Ovary (tissue), 9 donors: ENCODE measurements around the gene MDM2. TPM values are rescaled to one million over a fixed set of nuclear protein-coding genes. Genes with fewer than 3 reads are reported as not detected.

Source experiments
- DNase-seq, 5 donors: peaks; one replicate each; pipeline ENCODE4 v3.0.0-alpha.2; 2019 to 2020
- H3K27ac ChIP-seq, 2 donors: fragments of 200-600 bp; one replicate each; pipeline versions ENCODE4 v1.5.1 to v1.8.0; 2019 to 2022
- H3K27me3 ChIP-seq: fragments of 200-600 bp; one replicate; pipeline ENCODE4 v1.8.0; 2022
- H3K36me3 ChIP-seq: fragments of 200-600 bp; sonication (generic); one replicate; pipeline ENCODE4 v1.5.1; 2019
- H3K4me1 ChIP-seq: one replicate; pipeline ENCODE4 v1.8.1; 2013; ENCODE audit warnings: mild to moderate bottlenecking, moderate library complexity; ENCODE audit not compliant: insufficient read depth
- H3K4me3 ChIP-seq: fragments of 200-600 bp; sonication (generic); one replicate; pipeline ENCODE4 v1.5.1; 2017
- H3K9me3 ChIP-seq, 2 donors: fragments of 200-600 bp in 1 of 2; sonication (generic) in 1 of 2; one replicate each; pipeline versions ENCODE4 v1.5.1 to v1.8.1; 2013 to 2019; ENCODE audit warnings: mild to moderate bottlenecking in 1 of 2, moderate library complexity in 1 of 2
- CTCF ChIP-seq, 3 donors: fragments of 450-650 bp in 2 of 3; fragments of 200-600 bp in 1 of 3; IDR thresholded peaks; one replicate each; pipeline versions ENCODE4 v1.5.1 to v1.8.0; 2016 to 2022; ENCODE audit warnings: antibody characterized with exemption in 3 of 3, mild to moderate bottlenecking in 1 of 3
- EP300 ChIP-seq: sonication (generic); formaldehyde crosslinking; IDR thresholded peaks from one replicate; pipeline ENCODE4 v1.6.1; 2017; ENCODE audit warnings: antibody characterized with exemption
- POLR2A ChIP-seq: fragments of 450-650 bp; IDR thresholded peaks from one replicate; pipeline ENCODE4 v1.6.1; 2017; ENCODE audit warnings: antibody characterized with exemption, mild to moderate bottlenecking, moderate library complexity
- WGBS, 3 donors: extraction: QIAGEN DNeasy Blood & Tissue Kit in 1 of 3; methylation state at CpG; one replicate each; pipeline versions ENCODE4 v1.1.5 to v1.1.7; 2013 to 2017; 5-methylcytosine and 5-hydroxymethylcytosine counted together
- intact Hi-C, 4 donors: fragments of 100-400 bp; cut with DNase I; formaldehyde crosslinking; loops; one replicate each; pipeline versions ENCODE4 v1.11.0 to v1.15.1; 2022 to 2023
- polyA plus RNA-seq, 2 donors: library from polyadenylated mRNA; stranded (reverse); fragments of 200-250 nt in 1 of 2; fragments of 350-450 nt in 1 of 2; fragmentation: Illumina TruSeq in 1 of 2; extraction: RNeasy Lipid Tissue Mini Kit (QIAGEN cat#74804) in 1 of 2; gene quantifications; one replicate each; pipeline ENCODE4 v1.2.3, GENCODE V29; 2013 to 2014
- total RNA-seq, 7 donors: library from RNA; depleted of rRNA in 2 of 7; stranded (reverse); fragments of >200 nt in 2 of 7; fragmentation: NEBNext Ultra II Directional in 3 of 7; extraction: Animal tissue kit (Norgen Biotek cat#: 25700) in 3 of 7; gene quantifications; one replicate each; pipeline versions ENCODE4 v1.1.0 to v1.2.4, GENCODE V29; 2016 to 2023
- donor health status: DM: no; HTN: no; CAD: no; lungs with moderate emphysema.
- donor health status: DM: no; HTN: no; CAD: no.
- donor health status: Bipolar disorder and iron deficiency.
- donor health status: DM: yes; HTN: yes; CAD: no.
- donor health status: DM: no; HTN: no; CAD: no.
- donor health status: DM: yes; HTN: yes; CAD: no.

The MDM2 gene
- total and polyA plus RNA-seq, 9 donors: 14.1 to 101 (median 68.4) TPM

GRCh38 chr12:68853396-68854077, 45.6 kb downstream of the MDM2 start:
- no peak for TF ChIP-seq POLR2A
- no peak overlapping the region for H3K27ac ChIP-seq
- no peak overlapping the region for H3K4me3 ChIP-seq
- no peak for DNase-seq
- no peaks in the 10 kb centered on the region for H3K9me3 ChIP-seq
- 82 to 87% (median 83%) methylated on average over 3 of the region's 3 CpGs for WGBS, 3 donors
- H3K27me3 ChIP-seq: no peaks in the 10 kb centered on the region
- H3K36me3 ChIP-seq: no peaks in the 10 kb centered on the region
- intact Hi-C loops: no loop called here
- H3K4me1 ChIP-seq: no peaks in the 10 kb centered on the region

- H3K4me1 ChIP-seq: no peaks in the 10 kb centered on the region
- H3K27ac ChIP-seq: no peak overlapping the region
- H3K9me3 ChIP-seq: no peaks in the 10 kb centered on the region
- TF ChIP-seq EP300 (no peak), CTCF (IDR thresholded peaks at IDR 0.05) (no peak), POLR2A (no peak)
- DNase-seq: no peak
- intact Hi-C loops: no loop called here
- WGBS, 3 donors: 87 to 92% (median 89%) methylated on average over 2 of the region's 2 CpGs
- no peak overlapping the region for H3K4me3 ChIP-seq
- H3K36me3 ChIP-seq: no peaks in the 10 kb centered on the region
- no peaks in the 10 kb centered on the region for H3K27me3 ChIP-seq
Observed at GRCh38 chr12:68854078-68854468, 46.1 kb downstream of the MDM2 start.

- no peak for DNase-seq
- WGBS, 3 donors: 93 to 95% (median 93%) methylated on average over 3 of the region's 3 CpGs
- TF ChIP-seq CTCF (IDR thresholded peaks at IDR 0.05): no peak
- no peak for TF ChIP-seq POLR2A
- no peak for TF ChIP-seq EP300
Observed at GRCh38 chr12:68854554-68854953, 46.6 kb downstream of the MDM2 start.

GRCh38 chr12:68855111-68855510, 47.1 kb downstream of the MDM2 start:
- Histone ChIP-seq H3K4me1 (no peaks in the 10 kb centered on the region), H3K27me3 (no peaks in the 10 kb centered on the region), H3K9me3 (no peaks in the 10 kb centered on the region), H3K36me3 (no peaks in the 10 kb centered on the region), H3K27ac (no peak overlapping the region), H3K4me3 (no peak overlapping the region)
- no peak for DNase-seq
- TF ChIP-seq EP300 (no peak), CTCF (IDR thresholded peaks at IDR 0.05) (no peak), POLR2A (no peak)
- WGBS, 3 donors: 84 to 90% (median 87%) methylated on average over 3 of the region's 3 CpGs
- intact Hi-C loops: no loop called here

More at GRCh38 chr12:68854554-68854953, 46.6 kb downstream of the MDM2 start:
- H3K9me3 ChIP-seq: no peaks in the 10 kb centered on the region
- no peaks in the 10 kb centered on the region for H3K4me1 ChIP-seq
- H3K4me3 ChIP-seq: no peak overlapping the region
- H3K27ac ChIP-seq: no peak overlapping the region
- no peaks in the 10 kb centered on the region for H3K36me3 ChIP-seq
- H3K27me3 ChIP-seq: no peaks in the 10 kb centered on the region
- intact Hi-C loops: no loop called here

GRCh38 chr12:68855771-68856170, 47.8 kb downstream of the MDM2 start:
- 96 to 97% (median 96%) methylated on average over 8 of the region's 8 CpGs for WGBS, 3 donors
- TF ChIP-seq CTCF (IDR thresholded peaks at IDR 0.05) (no peak), POLR2A (no peak), EP300 (no peak)

More at GRCh38 chr12:68855771-68856170, 47.8 kb downstream of the MDM2 start:
- H3K4me1 ChIP-seq: no peaks in the 10 kb centered on the region
- H3K27ac ChIP-seq: no peak overlapping the region
- H3K27me3 ChIP-seq: no peaks in the 10 kb centered on the region
- no peaks in the 10 kb centered on the region for H3K9me3 ChIP-seq
- intact Hi-C loops: no loop called here
- H3K36me3 ChIP-seq: no peaks in the 10 kb centered on the region
- H3K4me3 ChIP-seq: no peak overlapping the region
- DNase-seq: no peak
